LNCAP (cell line): Measurements from ENCODE around the gene TUBGCP2.

Experiments
- CTCF ChIP-seq: fragments of 450-650 bp; IDR thresholded peaks from 2 replicates; pipeline ENCODE4 v1.5.1; 2017; ENCODE audit warnings: mild to moderate bottlenecking

Gene TUBGCP2

GRCh38 chr10:133230044-133230361, 78.7 kb downstream of the TUBGCP2 start, which contains the start of gene UTF1:
TSS of gene UTF1 (plus strand) at chr10:133230217. CDS start at chr10:133230289, 72 bp downstream.
- TF ChIP-seq CTCF = no peak

- TF ChIP-seq CTCF = no peak
Observed at GRCh38 chr10:133229265-133230043, 79.2 kb downstream of the TUBGCP2 start.
